ENCODE data around the gene GAS1. TPM values are rescaled to one million over a fixed set of nuclear protein-coding genes. Genes with fewer than 3 reads are reported as not detected.

GAS1 gene
- total RNA-seq, 1 experiment from 2014 or later: 57.5 TPM

GRCh38 chr9:86939891-86940290 is 7.4 kb downstream of the GAS1 start:
- BruUV-seq (replicated peaks): no TSS peak
- intact Hi-C loops (cut with micrococcal nuclease; ENCODE audit: unreplicated experiment): loop anchor here (10.0 kb wide), 2 partner anchors 145 to 505 kb away; no protein-coding TSS in a partner anchor
- Histone ChIP-seq H3K4me3 (ENCODE audit: low read depth, low read length, poor library complexity, severe bottlenecking) (no peak overlapping the region), H3K27me3 (replicated peaks; ENCODE audit: insufficient read depth, low read depth, low read length, poor library complexity) (no peaks in the 10 kb centered on the region), H3K36me3 (ENCODE audit: insufficient read depth, low read length, poor library complexity, severe bottlenecking) (peaks cover 9% of the 10 kb centered on the region), H3K9me3 (ENCODE audit: low read depth, low read length, poor library complexity, severe bottlenecking) (no peaks in the 10 kb centered on the region), H3K27ac (ENCODE audit: low read depth, low read length, poor library complexity, severe bottlenecking) (no peak overlapping the region), H3K4me1 (ENCODE audit: insufficient read depth, low read length, poor library complexity, severe bottlenecking) (peaks cover 33% of the 10 kb centered on the region)
- POLR2A ChIA-PET (ENCODE audit: low non-redundant PET): no interaction called here
- TF ChIP-seq EZH2 (IDR thresholded peaks at IDR 0.05; ENCODE audit: borderline replicate concordance, low read depth, low read length, poor library complexity, severe bottlenecking) (no peak), CTCF (conservative IDR thresholded peaks at IDR 0.05; ENCODE audit: low read depth, low read length) (no peak)
- no peak for DNase-seq (ENCODE audit: low spot score)
- CTCF ChIA-PET: no interaction called here

GRCh38 chr9:86939321-86939720 is 8.0 kb downstream of the GAS1 start:
- intact Hi-C loops (cut with micrococcal nuclease; ENCODE audit: unreplicated experiment): no loop called here
- H3K36me3 ChIP-seq (ENCODE audit: insufficient read depth, low read length, poor library complexity, severe bottlenecking): peaks cover 4% of the 10 kb centered on the region
- H3K27me3 ChIP-seq (replicated peaks; ENCODE audit: insufficient read depth, low read depth, low read length, poor library complexity): no peaks in the 10 kb centered on the region
- peaks cover 32% of the 10 kb centered on the region for H3K4me1 ChIP-seq (ENCODE audit: insufficient read depth, low read length, poor library complexity, severe bottlenecking)
- H3K9me3 ChIP-seq (ENCODE audit: low read depth, low read length, poor library complexity, severe bottlenecking): no peaks in the 10 kb centered on the region
- no peak overlapping the region for H3K27ac ChIP-seq (ENCODE audit: low read depth, low read length, poor library complexity, severe bottlenecking)
- POLR2A ChIA-PET (ENCODE audit: low non-redundant PET): no interaction called here
- no peak for DNase-seq (ENCODE audit: low spot score)
- no TSS peak for BruUV-seq (replicated peaks)
- TF ChIP-seq EZH2 (IDR thresholded peaks at IDR 0.05; ENCODE audit: borderline replicate concordance, low read depth, low read length, poor library complexity, severe bottlenecking) (no peak), CTCF (conservative IDR thresholded peaks at IDR 0.05; ENCODE audit: low read depth, low read length) (no peak)
- H3K4me3 ChIP-seq (ENCODE audit: low read depth, low read length, poor library complexity, severe bottlenecking): no peak overlapping the region
- CTCF ChIA-PET: no interaction called here

- CTCF ChIA-PET: no interaction called here
- intact Hi-C loops (cut with micrococcal nuclease; ENCODE audit: unreplicated experiment): no loop called here
- DNase-seq (ENCODE audit: low spot score): no peak
- Histone ChIP-seq H3K27me3 (replicated peaks; ENCODE audit: insufficient read depth, low read depth, low read length, poor library complexity) (no peaks in the 10 kb centered on the region), H3K9me3 (ENCODE audit: low read depth, low read length, poor library complexity, severe bottlenecking) (no peaks in the 10 kb centered on the region), H3K36me3 (ENCODE audit: insufficient read depth, low read length, poor library complexity, severe bottlenecking) (no peaks in the 10 kb centered on the region), H3K4me3 (ENCODE audit: low read depth, low read length, poor library complexity, severe bottlenecking) (no peak overlapping the region), H3K27ac (ENCODE audit: low read depth, low read length, poor library complexity, severe bottlenecking) (no peak overlapping the region), H3K4me1 (ENCODE audit: insufficient read depth, low read length, poor library complexity, severe bottlenecking) (peaks cover 26% of the 10 kb centered on the region)
- BruUV-seq (replicated peaks): no TSS peak
- POLR2A ChIA-PET (ENCODE audit: low non-redundant PET): no interaction called here
- TF ChIP-seq EZH2 (IDR thresholded peaks at IDR 0.05; ENCODE audit: borderline replicate concordance, low read depth, low read length, poor library complexity, severe bottlenecking) (no peak), CTCF (conservative IDR thresholded peaks at IDR 0.05; ENCODE audit: low read depth, low read length) (no peak)
Measured at GRCh38 chr9:86938780-86939179, 8.5 kb downstream of the GAS1 start.
